GM21717 (cell line): ENCODE results near the gene SPO11.

Experiments
- ATAC-seq: cut with Tn5 transposase; IDR thresholded peaks from one replicate; pipeline ENCODE4 v1.9.1; 2021; ENCODE audit warnings: mild to moderate bottlenecking, moderate library complexity; ENCODE audit not compliant: unreplicated experiment

SPO11 gene, protein sequence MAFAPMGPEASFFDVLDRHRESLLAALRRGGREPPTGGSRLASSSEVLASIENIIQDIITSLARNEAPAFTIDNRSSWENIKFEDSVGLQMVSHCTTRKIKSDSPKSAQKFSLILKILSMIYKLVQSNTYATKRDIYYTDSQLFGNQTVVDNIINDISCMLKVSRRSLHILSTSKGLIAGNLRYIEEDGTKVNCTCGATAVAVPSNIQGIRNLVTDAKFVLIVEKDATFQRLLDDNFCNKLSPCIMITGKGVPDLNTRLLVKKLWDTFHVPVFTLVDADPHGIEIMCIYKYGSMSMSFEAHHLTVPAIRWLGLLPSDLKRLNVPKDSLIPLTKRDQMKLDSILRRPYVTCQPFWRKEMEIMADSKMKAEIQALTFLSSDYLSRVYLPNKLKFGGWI

GRCh38 chr20:57329608-57330221 is at the start of gene SPO11:
TSS of gene SPO11 (plus strand) at chr20:57329803. CDS start at chr20:57329868, 65 bp downstream.
- no peak for ATAC-seq

GRCh38 chr20:57280221-57280620 is 49.4 kb upstream of the SPO11 start:
- no peak for ATAC-seq

DNA sequence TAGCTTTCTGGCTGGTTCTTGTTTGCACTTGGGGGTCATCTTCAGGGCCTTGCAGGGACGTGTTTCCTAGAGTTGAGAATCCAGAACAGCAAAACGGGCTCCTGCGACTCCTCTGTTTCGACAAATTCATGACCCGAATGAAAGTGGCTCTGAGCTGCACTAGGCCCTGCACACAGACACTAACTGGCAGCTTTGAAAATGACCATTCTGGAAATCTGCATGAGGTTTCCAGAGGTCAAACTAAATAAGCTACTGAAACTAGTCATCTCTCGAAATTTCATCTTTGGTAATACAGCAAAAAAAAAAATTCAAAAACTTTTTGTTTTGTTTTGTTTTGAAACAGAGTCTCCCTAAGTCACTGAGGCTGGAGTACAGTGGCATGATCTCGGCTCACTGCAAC is 47.7 kb upstream of the SPO11 start:
- no peak for ATAC-seq

DNA sequence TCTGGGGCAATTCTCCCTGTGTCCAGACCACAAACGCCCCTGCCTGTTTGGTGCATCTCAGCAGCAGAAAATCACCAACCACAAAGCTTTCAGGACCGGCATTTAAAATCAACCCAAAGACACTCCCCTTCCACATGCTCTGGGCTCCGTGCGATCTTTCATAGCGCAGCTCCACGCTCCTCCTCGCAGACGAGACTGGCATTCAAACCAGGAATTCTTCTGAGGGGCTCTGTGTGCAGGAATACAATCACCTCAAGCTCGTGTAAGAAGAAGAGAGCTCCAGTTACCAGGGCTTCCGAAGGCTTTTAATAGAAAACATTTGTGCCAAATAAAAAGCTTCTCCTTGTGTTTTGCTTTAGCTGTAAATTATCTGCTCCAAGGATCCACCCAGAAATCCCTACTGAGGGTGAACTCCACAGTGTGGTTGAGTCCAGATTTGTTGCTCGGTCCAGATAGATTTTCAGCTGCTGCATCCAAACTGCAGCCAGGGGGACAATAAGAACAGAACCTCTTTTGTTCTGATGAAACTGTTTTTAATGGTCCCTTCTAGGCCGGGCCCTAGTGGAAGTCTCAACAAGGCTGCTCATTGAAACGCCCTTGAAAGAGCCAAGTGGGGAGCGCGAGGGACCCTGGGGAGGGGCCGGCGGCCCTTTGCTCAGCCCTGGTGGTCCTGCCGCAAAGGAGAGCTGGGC is 46.8 kb upstream of the SPO11 start:
- ATAC-seq = no peak

DNA sequence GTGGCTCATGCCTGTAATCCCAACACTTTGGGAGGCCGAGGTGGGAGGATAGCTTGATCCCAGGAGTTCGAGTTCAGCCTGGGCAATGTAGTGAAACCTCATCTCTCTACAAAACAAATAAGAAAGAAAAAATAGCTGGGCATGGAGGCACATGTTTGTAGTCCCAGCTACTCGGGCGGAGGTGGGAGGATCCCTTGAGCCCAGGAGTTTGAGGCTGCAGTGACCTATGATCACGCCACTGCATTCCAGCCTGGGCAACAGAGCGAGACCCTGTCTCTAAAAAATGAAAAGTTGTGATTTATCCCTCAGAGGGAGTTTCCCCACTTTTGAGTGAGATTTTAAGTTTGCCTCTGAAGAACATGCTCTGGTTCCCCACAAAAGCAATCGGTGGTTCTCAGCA is 45.7 kb upstream of the SPO11 start:
- no peak for ATAC-seq

DNA sequence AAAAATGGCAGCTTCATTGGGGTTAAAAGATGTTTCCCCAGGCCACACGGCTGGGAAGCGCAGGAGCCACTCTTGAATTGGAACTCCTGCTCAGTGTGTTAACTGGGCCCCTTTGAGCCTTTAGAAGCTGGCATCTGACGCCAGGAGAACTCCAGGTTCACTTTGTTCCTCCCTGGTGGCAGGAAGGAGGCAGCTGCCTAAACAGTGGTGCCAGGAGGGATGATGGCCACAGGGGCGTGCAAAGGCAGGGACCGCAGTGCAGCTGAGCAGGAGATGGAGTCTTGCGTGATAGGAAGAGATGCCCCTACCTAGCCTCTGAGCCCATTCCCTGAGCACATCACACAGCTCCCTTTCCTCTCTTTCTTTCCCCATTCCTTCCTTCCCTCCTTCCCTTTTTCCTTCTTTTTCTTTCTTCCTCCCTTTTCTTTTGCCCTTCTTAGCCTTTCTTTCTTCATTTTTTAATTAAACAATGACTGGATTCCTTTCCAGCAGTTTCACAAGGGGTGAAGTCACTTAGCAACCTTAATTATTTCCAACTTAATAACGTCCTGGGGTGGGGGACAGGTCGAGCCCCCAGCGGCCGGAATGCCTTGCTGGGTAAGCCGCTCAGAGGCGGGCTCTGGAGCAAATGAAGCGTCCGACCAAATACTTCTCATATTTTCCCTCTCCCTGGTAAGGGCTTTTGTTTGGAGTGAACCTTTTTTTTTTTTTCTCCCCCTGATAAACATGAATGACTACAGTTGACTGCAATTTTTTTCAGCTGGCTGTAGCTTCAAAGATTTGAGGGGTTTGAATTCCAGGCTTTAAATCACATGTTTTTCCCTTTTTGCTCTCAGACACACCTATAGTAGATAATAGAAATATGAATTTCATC is 42.4 kb upstream of the SPO11 start:
- no peak for ATAC-seq

DNA sequence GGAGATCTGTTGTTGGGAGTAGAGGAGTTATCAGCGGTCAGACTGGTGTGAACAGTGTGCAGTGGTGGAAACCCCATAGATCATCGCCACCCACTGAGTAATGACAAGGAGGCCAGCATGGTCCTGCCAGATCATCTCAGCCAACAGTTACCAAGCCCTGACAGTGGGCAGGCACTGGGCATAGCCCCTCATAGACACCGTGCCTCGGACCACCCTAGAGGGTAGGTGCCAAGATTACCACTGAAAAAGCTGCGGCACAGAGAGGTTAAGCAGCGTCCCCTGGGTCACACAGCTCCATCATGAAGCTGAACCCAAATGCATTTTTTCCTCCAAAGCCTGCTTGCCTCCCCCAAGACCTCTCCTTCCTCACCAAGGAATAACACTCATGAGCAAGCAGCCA is 41.7 kb upstream of the SPO11 start:
- ATAC-seq = no peak

DNA sequence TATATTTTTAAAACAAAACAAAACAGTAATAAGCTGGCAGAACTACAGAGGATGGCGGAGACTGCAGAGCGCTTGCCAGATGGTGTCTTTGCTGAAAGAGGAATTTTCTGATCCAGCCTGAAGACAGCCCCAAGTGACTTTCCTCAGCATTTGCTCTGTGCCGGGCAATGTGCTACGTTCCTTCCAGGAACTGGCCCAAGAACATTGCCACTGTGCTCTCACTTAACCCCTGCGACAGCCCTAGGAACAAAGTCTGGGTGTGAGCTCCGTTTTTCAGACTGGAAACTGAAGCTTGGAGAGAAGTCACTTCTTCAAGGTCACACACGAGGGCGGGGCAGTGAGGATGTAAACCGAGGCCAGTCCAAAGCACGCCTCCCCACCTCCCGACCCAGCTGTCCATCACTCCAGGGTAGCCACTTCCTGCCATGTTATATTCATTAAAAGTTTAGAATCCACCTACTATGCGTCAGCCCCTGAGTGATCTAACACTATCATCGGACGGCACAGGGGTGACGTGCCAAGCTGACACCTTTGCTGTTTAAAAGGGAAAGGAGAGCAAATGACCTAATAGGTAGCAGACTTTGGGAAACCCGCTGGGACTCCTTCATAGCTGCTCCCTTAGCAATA is 40.8 kb upstream of the SPO11 start:
- no peak for ATAC-seq

GRCh38 chr20:57289391-57290177 is 40.0 kb upstream of the SPO11 start:
- no peak for ATAC-seq

DNA sequence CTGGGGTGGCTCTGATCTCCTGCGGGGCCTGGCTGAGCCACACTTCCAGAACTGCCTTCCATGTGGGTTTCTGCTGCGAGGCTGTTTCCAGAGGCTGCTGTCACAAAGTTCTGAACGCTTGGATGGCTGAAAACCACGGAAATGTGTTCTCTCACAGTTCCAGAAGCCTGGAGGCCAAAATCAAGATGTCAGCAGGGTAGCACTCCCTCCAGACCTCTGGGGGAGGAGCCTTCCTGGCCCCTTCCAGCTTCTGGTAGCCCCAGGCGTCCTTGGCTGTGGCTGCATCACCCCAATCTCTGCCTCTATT is 39.5 kb upstream of the SPO11 start:
- no peak for ATAC-seq

- no peak for ATAC-seq
These were observed 38.6 kb upstream of the SPO11 start for GRCh38 chr20:57291003-57291402.

DNA sequence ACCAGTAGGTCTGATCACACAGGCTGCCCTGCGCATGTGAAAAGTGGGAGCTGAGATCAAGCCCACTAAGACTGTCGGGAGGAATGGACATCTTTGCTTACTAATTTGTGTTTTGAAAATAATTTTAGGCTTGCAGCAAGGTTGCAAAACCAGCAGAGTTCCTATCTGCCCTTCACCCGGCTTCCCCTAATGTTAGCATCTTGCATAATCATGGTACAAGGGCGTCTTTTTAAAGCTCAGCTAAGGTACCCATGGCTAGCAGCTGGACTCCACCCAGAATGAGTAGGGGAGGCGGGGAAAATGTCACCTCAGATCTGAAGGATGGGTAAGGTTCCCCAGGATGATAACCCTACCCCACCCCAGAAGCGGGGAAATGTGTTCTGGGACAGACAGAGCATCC is 37.9 kb upstream of the SPO11 start:
- no peak for ATAC-seq

DNA sequence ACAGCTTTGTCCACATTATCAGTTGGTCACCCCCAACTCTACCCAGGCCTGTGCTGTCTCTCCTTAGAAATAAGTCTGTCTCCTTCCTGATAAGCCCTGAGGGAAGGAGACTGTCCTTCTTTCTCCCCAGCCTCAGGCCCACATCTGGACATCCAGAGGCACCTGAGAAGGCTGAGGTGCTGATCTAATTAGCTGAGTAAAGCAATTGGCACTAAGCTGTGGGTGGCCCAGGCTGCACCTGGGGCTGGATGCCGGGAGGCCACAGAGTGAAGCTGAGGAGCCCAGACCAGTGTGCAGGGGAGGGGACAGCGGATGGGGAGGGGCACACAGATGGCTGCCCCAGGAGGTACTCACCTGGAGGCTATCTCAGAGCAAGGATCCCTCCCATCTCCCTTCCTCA is 37.0 kb upstream of the SPO11 start:
- no peak for ATAC-seq

- ATAC-seq = no peak
These were observed 35.6 kb upstream of the SPO11 start for GRCh38 chr20:57293995-57294394.

DNA sequence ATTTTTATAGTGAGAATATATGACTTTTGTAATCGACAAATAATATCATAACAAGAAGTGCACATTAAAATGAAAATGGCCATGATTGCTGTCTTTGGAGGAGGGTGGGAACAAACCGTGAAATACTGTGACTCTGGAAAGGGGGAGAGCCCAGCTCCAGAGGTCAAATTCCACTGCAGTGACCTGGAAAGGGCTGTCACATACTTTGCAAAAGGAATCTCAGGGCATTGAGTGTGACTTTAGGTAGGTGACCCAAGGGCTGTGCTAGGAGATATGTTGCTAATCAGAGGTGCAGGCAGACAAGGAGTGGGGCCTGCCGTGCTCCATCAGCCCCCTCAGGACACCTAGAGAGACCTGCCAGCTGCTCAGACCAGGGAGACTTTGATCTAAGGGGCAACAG is 35.1 kb upstream of the SPO11 start:
- ATAC-seq = no peak

- ATAC-seq = no peak
These were observed 31.1 kb upstream of the SPO11 start for GRCh38 chr20:57298457-57298856.

DNA sequence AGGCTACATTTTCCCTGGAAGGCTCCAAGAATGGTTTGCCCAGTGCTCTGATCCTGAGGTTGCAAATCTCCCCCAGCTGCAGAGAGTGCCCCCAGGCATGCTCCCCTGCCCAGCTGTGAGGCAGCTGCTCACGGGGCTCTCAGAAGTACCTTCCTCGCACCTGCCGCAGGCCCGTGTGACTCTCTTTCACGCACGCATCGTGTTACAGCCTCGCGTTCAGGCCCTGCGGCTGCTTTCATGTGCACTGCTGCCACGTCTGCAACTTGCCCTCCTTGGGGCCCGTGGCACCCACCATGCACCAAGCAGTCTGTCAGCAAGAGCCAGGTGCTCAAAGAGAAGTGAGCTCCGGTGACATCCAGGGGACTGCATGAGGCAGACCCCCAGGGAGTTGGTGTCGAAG is 28.6 kb upstream of the SPO11 start:
- ATAC-seq = no peak

DNA sequence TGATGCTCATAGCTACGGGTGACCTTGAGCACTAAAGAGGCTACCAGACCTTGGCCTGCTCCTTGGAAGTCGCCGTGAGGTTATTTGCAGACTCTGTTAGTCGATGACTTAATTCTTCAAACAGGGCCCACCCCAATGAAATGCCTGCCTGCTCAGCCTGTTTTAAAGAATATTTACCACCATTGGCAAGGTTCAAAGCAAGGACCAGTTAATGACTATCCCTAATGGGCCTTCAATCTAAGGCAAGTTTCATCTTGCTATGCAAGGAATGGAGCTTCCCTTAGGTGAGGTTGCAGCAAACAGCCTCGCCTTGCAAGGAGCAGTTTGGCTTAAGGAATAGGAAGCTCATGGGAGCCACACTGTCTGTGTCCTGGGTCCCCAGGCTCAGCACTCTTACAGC is 22.9 kb upstream of the SPO11 start:
- ATAC-seq = no peak

GRCh38 chr20:57308451-57309271 is 20.9 kb upstream of the SPO11 start:
- no peak for ATAC-seq
